ENCODE data around the gene SERPINB13.
"Not testable (repeated sequence)": the region's sequence is repeated elsewhere in the genome, so short reads cannot be mapped to it uniquely, and the experiment has no call there.

Gene SERPINB13

GRCh38 chr18:63590966-63591695 lies 4.0 kb downstream of the SERPINB13 start:
- no peak for DNase-seq (ENCODE audit: low spot score)

GRCh38 chr18:63591725-63592124 lies 4.6 kb downstream of the SERPINB13 start:
- DNase-seq (ENCODE audit: low spot score) = no peak

GRCh38 chr18:63592471-63592870 lies 5.3 kb downstream of the SERPINB13 start:
- no peak for DNase-seq (ENCODE audit: low spot score)

- no peak for DNase-seq (ENCODE audit: low spot score)
Observed at GRCh38 chr18:63596964-63597363, 9.8 kb downstream of the SERPINB13 start.

- DNase-seq (ENCODE audit: low spot score) = no peak
Observed at GRCh38 chr18:63603355-63603754, 16.2 kb downstream of the SERPINB13 start.

- DNase-seq (ENCODE audit: low spot score) = peak; percentile 27
Observed at GRCh38 chr18:63603772-63604171, 16.6 kb downstream of the SERPINB13 start.

GRCh38 chr18:63604791-63605567 lies 17.8 kb downstream of the SERPINB13 start:
- no peak for DNase-seq (ENCODE audit: low spot score)

- peak; percentile 22 for DNase-seq (ENCODE audit: low spot score)
Observed at GRCh38 chr18:63606526-63606925, 19.4 kb downstream of the SERPINB13 start.

- DNase-seq (ENCODE audit: low spot score) = no peak
Observed at GRCh38 chr18:63613420-63613819, 26.3 kb downstream of the SERPINB13 start.

- no peak for DNase-seq (ENCODE audit: low spot score)
Observed at GRCh38 chr18:63617049-63617914, 30.1 kb downstream of the SERPINB13 start.

- no peak for DNase-seq (ENCODE audit: low spot score)
Observed at GRCh38 chr18:63617915-63618234, 30.7 kb downstream of the SERPINB13 start.

GRCh38 chr18:63619661-63620060 lies 32.5 kb downstream of the SERPINB13 start:
- no peak for DNase-seq (ENCODE audit: low spot score)

- DNase-seq (ENCODE audit: low spot score) = no peak
Observed at GRCh38 chr18:63624863-63625262, 37.7 kb downstream of the SERPINB13 start.

- no peak for DNase-seq (ENCODE audit: low spot score)
Observed at GRCh38 chr18:63626431-63626830, 39.3 kb downstream of the SERPINB13 start.

GRCh38 chr18:63627819-63628218 lies 40.7 kb downstream of the SERPINB13 start:
- no peak for DNase-seq (ENCODE audit: low spot score)

- DNase-seq (ENCODE audit: low spot score) = no peak
Observed at GRCh38 chr18:63637703-63638102, 50.6 kb downstream of the SERPINB13 start.

- DNase-seq (ENCODE audit: low spot score) = not testable (repeated sequence)
Observed at GRCh38 chr18:63641157-63641680, 54.1 kb downstream of the SERPINB13 start.

- not testable (repeated sequence) for DNase-seq (ENCODE audit: low spot score)
Observed at GRCh38 chr18:63642668-63643356, 55.7 kb downstream of the SERPINB13 start.

- DNase-seq (ENCODE audit: low spot score) = not testable (repeated sequence)
Observed at GRCh38 chr18:63644142-63644541, 57.0 kb downstream of the SERPINB13 start, which contains the start of gene SERPINB4. TSS of gene SERPINB4 (minus strand) at chr18:63644256. CDS start at chr18:63643577, 679 bp downstream.

- not testable (repeated sequence) for DNase-seq (ENCODE audit: low spot score)
Observed at GRCh38 chr18:63644694-63645093, 57.6 kb downstream of the SERPINB13 start.

GRCh38 chr18:63646936-63647335 lies 59.8 kb downstream of the SERPINB13 start:
- DNase-seq (ENCODE audit: low spot score) = no peak
